Neuronal stem cell (in vitro differentiated cells): Measurements from ENCODE around the gene LPAR5.
A peak's percentile ranks its signal among the peaks of the same experiment; 100 is the strongest.

Experiments
- DNase-seq: peaks from one replicate; pipeline ENCODE4 v3.0.0-alpha.2; 2013; ENCODE audit warnings: low spot score
- H2AFZ ChIP-seq: one replicate; pipeline ENCODE4 v1.6.1; 2013; ENCODE audit warnings: mild to moderate bottlenecking, low read length, inconsistent platforms
- H2AK5ac ChIP-seq: 2 replicates; pipeline ENCODE4 v1.6.1; 2013; ENCODE audit warnings: low read depth, mild to moderate bottlenecking, inconsistent platforms, low read length, moderate library complexity, mixed read lengths
- H2BK120ac ChIP-seq: 2 replicates; pipeline ENCODE4 v1.6.1; 2013; ENCODE audit warnings: low read depth, mild to moderate bottlenecking, inconsistent platforms, low read length, moderate library complexity, mixed read lengths
- H2BK12ac ChIP-seq: one replicate; pipeline ENCODE4 v1.6.1; 2013; ENCODE audit warnings: low read length, inconsistent platforms
- H2BK15ac ChIP-seq: 2 replicates; pipeline ENCODE4 v1.6.1; 2013; ENCODE audit warnings: mild to moderate bottlenecking, low read length, inconsistent platforms, mixed read lengths
- H2BK5ac ChIP-seq: one replicate; pipeline ENCODE4 v1.6.1; 2013; ENCODE audit warnings: inconsistent platforms, mild to moderate bottlenecking, low read length, moderate library complexity
- H3K14ac ChIP-seq: one replicate; pipeline ENCODE4 v1.6.1; 2013; ENCODE audit warnings: low read length, inconsistent platforms
- H3K18ac ChIP-seq: 2 replicates; pipeline ENCODE4 v1.6.1; 2013; ENCODE audit warnings: low read length, inconsistent platforms
- H3K23ac ChIP-seq: 2 replicates; pipeline ENCODE4 v1.6.1; 2013; ENCODE audit warnings: low read depth, mild to moderate bottlenecking, mixed read lengths, low read length, inconsistent platforms; ENCODE audit not compliant: poor library complexity
- H3K27ac ChIP-seq: replicated peaks from 3 replicates; pipeline ENCODE4 v1.5.1; 2013; ENCODE audit warnings: low read length, inconsistent platforms
- H3K27me3 ChIP-seq, 3 experiments: 2 replicates each; pipeline ENCODE4 v1.6.1; 2013; ENCODE audit warnings: low read length in 3 of 3, mild to moderate bottlenecking in 2 of 3, inconsistent platforms in 1 of 3, low read depth in 1 of 3, mixed read lengths in 1 of 3, moderate library complexity in 1 of 3; ENCODE audit not compliant: control insufficient read depth in 3 of 3, insufficient read depth in 3 of 3
- H3K36me3 ChIP-seq, 2 donors: replicated peaks in 1 of 2; 2 replicates each; pipeline ENCODE4 v1.6.1; 2013; ENCODE audit warnings: low read length in 2 of 2; ENCODE audit not compliant: control insufficient read depth in 2 of 2, insufficient read depth in 2 of 2
- H3K4ac ChIP-seq: 2 replicates; pipeline ENCODE4 v1.6.1; 2013; ENCODE audit warnings: inconsistent platforms, mild to moderate bottlenecking, low read length, moderate library complexity
- H3K4me1 ChIP-seq, 2 donors: 1 replicate in 1 of 2; 2 replicates in 1 of 2; pipeline ENCODE4 v1.6.1; 2013; ENCODE audit warnings: low read length in 2 of 2, low read depth in 1 of 2; ENCODE audit not compliant: control insufficient read depth in 2 of 2, insufficient read depth in 1 of 2
- H3K4me2 ChIP-seq: one replicate; pipeline ENCODE4 v1.6.1; 2013; ENCODE audit warnings: mild to moderate bottlenecking, low read length, inconsistent platforms; ENCODE audit not compliant: insufficient read depth, poor library complexity, severe bottlenecking
- H3K4me3 ChIP-seq, 2 donors: 2 replicates each; pipeline ENCODE4 v1.5.1; 2013; ENCODE audit warnings: low read length in 2 of 2, mild to moderate bottlenecking in 2 of 2, inconsistent platforms in 1 of 2, moderate library complexity in 1 of 2
- H3K79me1 ChIP-seq: one replicate; pipeline ENCODE4 v1.6.1; 2013; ENCODE audit warnings: low read depth, mild to moderate bottlenecking, inconsistent platforms, low read length, moderate library complexity
- H3K9ac ChIP-seq: one replicate; pipeline ENCODE4 v1.6.1; 2013; ENCODE audit warnings: mild to moderate bottlenecking, low read depth, low read length, inconsistent platforms; ENCODE audit not compliant: poor library complexity
- H3K9me3 ChIP-seq, 2 donors: replicated peaks in 1 of 2; 2 replicates each; pipeline versions ENCODE3 to v1.6.1; 2013; ENCODE audit warnings: low read length in 2 of 2, mild to moderate bottlenecking in 2 of 2, inconsistent platforms in 1 of 2, low read depth in 1 of 2, mixed read lengths in 1 of 2, moderate library complexity in 1 of 2; ENCODE audit not compliant: control insufficient read depth in 2 of 2, insufficient read depth in 1 of 2
- H4K8ac ChIP-seq: one replicate; pipeline ENCODE4 v1.6.1; 2013; ENCODE audit warnings: low read depth, mild to moderate bottlenecking, inconsistent platforms, low read length, moderate library complexity
- H4K91ac ChIP-seq: one replicate; pipeline ENCODE4 v1.6.1; 2013; ENCODE audit warnings: low read length, low read depth, mild to moderate bottlenecking, inconsistent platforms; ENCODE audit not compliant: poor library complexity
- WGBS, 2 donors: extraction: QIAGEN DNeasy Blood & Tissue Kit; methylation state at CpG; one replicate each; pipeline ENCODE4 v1.1.7; 2013; ENCODE audit warnings: missing lambda C conversion rate in 2 of 2, mixed read lengths in 1 of 2; ENCODE audit not compliant: insufficient read length in 2 of 2, insufficient replicate concordance in 1 of 2; ENCODE audit errors: extremely low coverage in 2 of 2; 5-methylcytosine and 5-hydroxymethylcytosine counted together

LPAR5 gene

GRCh38 chr12:6644257-6644596 is 8.5 kb upstream of the LPAR5 start:
- Histone ChIP-seq H2BK15ac (no peak overlapping the region), H3K27ac (no peak overlapping the region), H3K23ac (no peak overlapping the region), H4K8ac (no peak overlapping the region), H2BK12ac (no peak overlapping the region), H2AFZ (peak overlapping the region; percentile 51), H3K27me3 (no peaks in the 10 kb centered on the region), H3K4me2 (no peak overlapping the region), H2AK5ac (no peak overlapping the region), H3K14ac (no peak overlapping the region), H3K4me3 (no peak overlapping the region), H3K36me3 (peaks cover 2 to 23% of the 10 kb centered on the region in 2 donors), H3K18ac (no peak overlapping the region), H4K91ac (no peak overlapping the region), H3K4ac (no peak overlapping the region), H3K4me1 (no peaks in the 10 kb centered on the region), H3K9ac (no peak overlapping the region), H2BK120ac (no peak overlapping the region), H3K79me1 (no peaks in the 10 kb centered on the region), H2BK5ac (no peak overlapping the region), H3K9me3 (peaks cover 4 to 39% of the 10 kb centered on the region in 2 donors)
- WGBS, 2 donors, result no CpG with 5 or more reads among the region's 6 CpGs
- no peak for DNase-seq

- WGBS, 2 donors, result no CpG with 5 or more reads among the region's 6 CpGs
- H3K4me2 ChIP-seq, result no peak overlapping the region
- H3K9me3 ChIP-seq, result peaks cover 4 to 39% of the 10 kb centered on the region in 2 donors
Observed at GRCh38 chr12:6643569-6644256, 8.0 kb upstream of the LPAR5 start.

GRCh38 chr12:6641131-6641530 is 5.4 kb upstream of the LPAR5 start:
- Histone ChIP-seq H3K27me3 (no peaks in the 10 kb centered on the region), H3K4me2 (no peak overlapping the region), H3K4me1 (no peaks in the 10 kb centered on the region), H3K27ac (no peak overlapping the region), H3K4ac (no peak overlapping the region), H3K9me3 (peaks cover 4 to 27% of the 10 kb centered on the region in 2 donors), H4K91ac (no peak overlapping the region), H2BK5ac (no peak overlapping the region), H2AK5ac (no peak overlapping the region), H3K23ac (no peak overlapping the region), H4K8ac (no peak overlapping the region), H3K18ac (no peak overlapping the region), H3K36me3 (peaks cover 0 to under 1% of the 10 kb centered on the region in 2 donors), H3K9ac (no peak overlapping the region), H3K79me1 (peaks cover 2% of the 10 kb centered on the region), H2BK15ac (no peak overlapping the region), H3K14ac (no peak overlapping the region), H3K4me3 (no peak overlapping the region), H2BK12ac (no peak overlapping the region), H2BK120ac (no peak overlapping the region), H2AFZ (no peak overlapping the region)
- WGBS, 2 donors, result no CpG with 5 or more reads among the region's 4 CpGs
- DNase-seq, result no peak

More at GRCh38 chr12:6643569-6644256, 8.0 kb upstream of the LPAR5 start:
- DNase-seq, result no peak
- no peak overlapping the region for H3K27ac ChIP-seq
- no peak overlapping the region for H2BK5ac ChIP-seq
- H4K91ac ChIP-seq, result no peak overlapping the region
- H3K9ac ChIP-seq, result no peak overlapping the region
- H3K18ac ChIP-seq, result no peak overlapping the region
- no peak overlapping the region for H2BK12ac ChIP-seq
- H3K4me1 ChIP-seq, result no peaks in the 10 kb centered on the region
- H3K4me3 ChIP-seq, result no peak overlapping the region
- no peak overlapping the region for H2AK5ac ChIP-seq
- no peak overlapping the region for H3K23ac ChIP-seq
- H3K4ac ChIP-seq, result no peak overlapping the region
- H2BK15ac ChIP-seq, result no peak overlapping the region
- no peaks in the 10 kb centered on the region for H3K27me3 ChIP-seq
- H2AFZ ChIP-seq, result no peak overlapping the region
- H2BK120ac ChIP-seq, result no peak overlapping the region
- peaks cover 2% of the 10 kb centered on the region for H3K79me1 ChIP-seq
- peaks cover 2 to 21% of the 10 kb centered on the region in 2 donors for H3K36me3 ChIP-seq
- H4K8ac ChIP-seq, result no peak overlapping the region
- no peak overlapping the region for H3K14ac ChIP-seq

GRCh38 chr12:6640497-6640896 is 4.7 kb upstream of the LPAR5 start:
- Histone ChIP-seq H3K27ac (no peak overlapping the region), H3K9ac (no peak overlapping the region), H3K18ac (peak overlapping the region; percentile 13), H3K4me1 (peaks cover 0 to 3% of the 10 kb centered on the region in 2 donors), H2BK120ac (no peak overlapping the region), H3K9me3 (peaks cover 4 to 26% of the 10 kb centered on the region in 2 donors), H2BK5ac (no peak overlapping the region), H2AFZ (no peak overlapping the region), H3K27me3 (no peaks in the 10 kb centered on the region), H3K4me2 (no peak overlapping the region), H3K4me3 (no peak overlapping the region), H3K79me1 (peaks cover 2% of the 10 kb centered on the region), H3K23ac (peak overlapping the region; percentile 20), H4K8ac (no peak overlapping the region), H4K91ac (no peak overlapping the region), H3K4ac (no peak overlapping the region), H2AK5ac (no peak overlapping the region), H2BK15ac (no peak overlapping the region), H3K36me3 (no peaks in the 10 kb centered on the region), H2BK12ac (no peak overlapping the region), H3K14ac (no peak overlapping the region)
- no peak for DNase-seq
- WGBS, 2 donors, result no CpG with 5 or more reads among the region's 4 CpGs
